Nephron progenitor cell (in vitro differentiated cells): ENCODE measurements around the gene SKAP2.

Experiments
- DNase-seq: peaks from one replicate; pipeline ENCODE4 v3.0.0; 2021
- H3K27ac Mint-ChIP-seq: 2 replicates; pipeline ENCODE4 v1.8.0; 2021; ENCODE audit warnings: mild to moderate bottlenecking, moderate library complexity, mixed read lengths
- H3K27me3 Mint-ChIP-seq: 2 replicates; pipeline ENCODE4 v1.8.0; 2021; ENCODE audit warnings: mild to moderate bottlenecking, low read depth, mixed read lengths; ENCODE audit not compliant: poor library complexity
- H3K36me3 Mint-ChIP-seq: 2 replicates; pipeline ENCODE4 v1.8.0; 2021; ENCODE audit warnings: low read depth, mixed read lengths
- H3K4me1 Mint-ChIP-seq: 2 replicates; pipeline ENCODE4 v1.8.0; 2021; ENCODE audit warnings: mixed read lengths
- H3K4me3 Mint-ChIP-seq: 2 replicates; pipeline ENCODE4 v1.8.0; 2021; ENCODE audit warnings: mild to moderate bottlenecking, moderate library complexity, mixed read lengths
- H3K9me3 Mint-ChIP-seq: 2 replicates; pipeline ENCODE4 v1.8.0; 2021; ENCODE audit warnings: mild to moderate bottlenecking, moderate library complexity, mixed read lengths
- CTCF ChIP-seq: fragments of 200-600 bp; sonication (generic); IDR thresholded peaks from 2 replicates; pipeline ENCODE4 v1.5.0; 2021; ENCODE audit warnings: antibody characterized with exemption

Gene SKAP2

GRCh38 chr7:26868841-26869495, 4.6 kb upstream of the SKAP2 start:
- no peak for DNase-seq
- Mint-ChIP-seq H3K36me3 (no peaks in the 10 kb centered on the region), H3K27me3 (peaks cover 4% of the 10 kb centered on the region), H3K27ac (no peak overlapping the region), H3K9me3 (no peaks in the 10 kb centered on the region), H3K4me3 (no peak overlapping the region), H3K4me1 (peaks cover 18% of the 10 kb centered on the region)
- no peak for TF ChIP-seq CTCF

DNA sequence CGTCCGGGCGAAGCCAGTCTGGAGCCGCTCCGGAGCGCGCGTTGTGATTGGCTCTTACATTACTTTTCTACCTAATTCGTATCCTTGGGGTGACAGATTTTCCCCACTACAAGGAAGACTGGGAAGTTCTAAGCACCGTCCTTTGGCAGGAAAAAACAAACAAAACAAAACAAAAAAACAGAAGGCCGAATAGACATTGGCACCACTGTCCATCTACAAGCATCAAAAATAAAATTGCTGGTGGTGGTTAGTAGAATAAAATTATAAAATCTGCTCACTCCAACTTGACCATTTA, 651 bp upstream of the SKAP2 start:
- TF ChIP-seq CTCF: no peak
- Mint-ChIP-seq H3K36me3 (no peaks in the 10 kb centered on the region), H3K27ac (peak overlapping the region; percentile 98), H3K9me3 (no peaks in the 10 kb centered on the region), H3K27me3 (peaks cover 6% of the 10 kb centered on the region), H3K4me1 (peaks cover 57% of the 10 kb centered on the region), H3K4me3 (peak overlapping the region; percentile 94)
- peak; percentile 57 for DNase-seq

GRCh38 chr7:26863518-26864308, 677 bp downstream of the SKAP2 start:
- H3K36me3 Mint-ChIP-seq: no peaks in the 10 kb centered on the region
- TF ChIP-seq CTCF: no peak
- H3K4me1 Mint-ChIP-seq: peaks cover 70% of the 10 kb centered on the region
- peak overlapping the region; percentile 94 for H3K4me3 Mint-ChIP-seq
- H3K27ac Mint-ChIP-seq: peak overlapping the region; percentile 98
- DNase-seq: no peak
- H3K9me3 Mint-ChIP-seq: no peaks in the 10 kb centered on the region
- H3K27me3 Mint-ChIP-seq: peaks cover 2% of the 10 kb centered on the region

- Mint-ChIP-seq H3K9me3 (no peaks in the 10 kb centered on the region), H3K4me1 (peaks cover 79% of the 10 kb centered on the region), H3K27ac (no peak overlapping the region), H3K4me3 (peak overlapping the region; percentile 94), H3K27me3 (peaks cover 2% of the 10 kb centered on the region), H3K36me3 (no peaks in the 10 kb centered on the region)
- DNase-seq: no peak
- no peak for TF ChIP-seq CTCF
Measured at GRCh38 chr7:26862834-26863233, 1.6 kb downstream of the SKAP2 start.

GRCh38 chr7:26861050-26861449, 3.3 kb downstream of the SKAP2 start:
- Mint-ChIP-seq H3K4me3 (peak overlapping the region; percentile 67), H3K27ac (peak overlapping the region; percentile 70)
- no peak for DNase-seq

More at GRCh38 chr7:26861050-26861449, 3.3 kb downstream of the SKAP2 start:
- H3K27me3 Mint-ChIP-seq: peaks cover 2% of the 10 kb centered on the region
- TF ChIP-seq CTCF: no peak
- H3K36me3 Mint-ChIP-seq: no peaks in the 10 kb centered on the region
- H3K9me3 Mint-ChIP-seq: no peaks in the 10 kb centered on the region
- H3K4me1 Mint-ChIP-seq: peaks cover 95% of the 10 kb centered on the region
